Raji (cell line): ENCODE results near the gene CFAP100.

ENCODE experiments used
- POLR2A ChIP-seq: IDR thresholded peaks from 2 replicates; pipeline ENCODE4 v1.6.1; 2011; ENCODE audit warnings: low read depth, low read length, control low read depth; ENCODE audit not compliant: insufficient read depth

The CFAP100 gene

GRCh38 chr3:126394179-126394976 lies at the start of gene CFAP100:
TSS of gene CFAP100 (plus strand) at chr3:126394909. CDS start at chr3:126396001, 1,092 bp downstream.
- TF ChIP-seq POLR2A: no peak

DNA sequence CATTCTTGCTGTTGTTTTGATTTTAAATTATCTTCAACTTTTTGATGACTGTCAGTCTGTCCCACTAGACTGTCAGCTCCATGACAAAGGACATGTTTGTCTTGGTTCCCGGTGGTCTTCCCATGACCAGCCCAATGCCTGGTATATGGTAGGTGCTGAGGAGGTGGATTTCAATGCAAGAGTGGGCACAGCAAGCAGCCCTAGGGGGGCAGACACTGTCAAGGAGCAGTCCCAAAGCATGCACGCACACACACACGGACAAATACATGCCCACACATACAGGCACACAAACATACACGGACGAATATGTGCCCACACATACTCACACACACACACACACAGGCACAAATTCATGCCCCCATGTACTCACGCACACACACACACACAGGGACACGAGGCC lies 49.5 kb upstream of the CFAP100 start:
- TF ChIP-seq POLR2A: no peak

GRCh38 chr3:126345641-126346460 lies 48.9 kb upstream of the CFAP100 start:
- TF ChIP-seq POLR2A: no peak

GRCh38 chr3:126346466-126346865 lies 48.2 kb upstream of the CFAP100 start:
- TF ChIP-seq POLR2A: no peak

DNA sequence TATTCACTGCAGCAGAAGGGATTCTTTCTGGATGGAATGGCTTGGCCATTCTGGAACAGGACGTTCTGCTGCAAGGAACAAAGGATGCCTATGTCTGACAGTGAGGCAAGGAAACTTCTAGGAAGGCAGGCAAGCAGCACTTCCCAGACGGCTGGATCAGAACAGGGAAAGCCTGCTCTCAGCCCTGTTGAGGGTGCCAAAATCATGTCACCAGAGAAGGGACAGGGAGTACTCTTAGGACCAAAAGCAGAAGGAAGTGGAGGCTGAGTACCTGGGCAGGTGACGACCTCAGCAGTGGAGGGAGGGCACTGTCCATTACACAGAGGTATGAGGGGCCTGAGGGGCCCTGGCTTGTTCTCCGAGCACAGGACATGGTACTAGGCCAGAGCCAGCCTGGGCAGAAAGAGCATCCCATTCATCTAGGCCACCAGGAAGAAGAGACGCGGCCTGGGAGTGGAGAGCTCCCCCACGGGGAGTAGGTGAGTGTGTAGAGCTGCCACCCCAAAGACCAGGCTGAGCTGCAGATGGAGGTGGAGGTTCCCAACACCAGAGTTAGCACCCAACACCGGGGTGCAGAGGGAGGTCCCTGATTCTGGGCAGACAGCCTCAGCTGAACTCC lies 47.1 kb upstream of the CFAP100 start:
- TF ChIP-seq POLR2A: no peak

DNA sequence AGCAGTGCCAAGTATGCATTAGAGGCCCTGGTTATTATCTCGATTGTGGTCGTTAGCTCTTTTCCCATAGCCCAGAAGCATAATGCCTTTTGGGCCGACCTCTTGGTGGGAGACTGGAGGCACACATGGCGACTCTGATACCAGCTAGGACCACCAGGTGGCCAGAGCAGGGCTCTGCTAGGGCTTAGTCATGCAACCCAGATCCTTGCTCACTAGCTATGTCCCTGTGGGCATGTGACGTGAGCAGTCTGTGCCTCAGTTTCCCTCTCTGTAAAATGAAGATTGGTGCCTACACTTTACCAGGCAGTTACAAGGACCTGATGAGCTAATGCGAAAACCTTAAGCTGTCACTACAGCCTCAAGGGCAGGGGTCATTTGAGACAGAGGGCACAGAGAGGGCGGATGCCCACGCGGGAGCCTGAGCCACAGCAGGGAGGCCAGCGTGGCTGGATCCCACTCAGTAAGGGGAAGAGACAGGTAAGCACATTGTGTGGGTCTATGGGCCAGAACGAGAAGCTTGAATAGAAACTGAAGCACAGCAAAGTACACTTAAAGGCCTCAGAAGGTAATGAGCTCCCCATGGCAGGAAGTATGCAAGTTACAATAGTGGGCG lies 46.3 kb upstream of the CFAP100 start:
- no peak for TF ChIP-seq POLR2A

GRCh38 chr3:126349071-126349470 lies 45.6 kb upstream of the CFAP100 start:
- no peak for TF ChIP-seq POLR2A

GRCh38 chr3:126349611-126350501 lies 44.9 kb upstream of the CFAP100 start:
- TF ChIP-seq POLR2A: no peak

GRCh38 chr3:126350502-126351085 lies 44.1 kb upstream of the CFAP100 start:
- TF ChIP-seq POLR2A: no peak

- no peak for TF ChIP-seq POLR2A
These were observed 43.5 kb upstream of the CFAP100 start for GRCh38 chr3:126351086-126351770.

DNA sequence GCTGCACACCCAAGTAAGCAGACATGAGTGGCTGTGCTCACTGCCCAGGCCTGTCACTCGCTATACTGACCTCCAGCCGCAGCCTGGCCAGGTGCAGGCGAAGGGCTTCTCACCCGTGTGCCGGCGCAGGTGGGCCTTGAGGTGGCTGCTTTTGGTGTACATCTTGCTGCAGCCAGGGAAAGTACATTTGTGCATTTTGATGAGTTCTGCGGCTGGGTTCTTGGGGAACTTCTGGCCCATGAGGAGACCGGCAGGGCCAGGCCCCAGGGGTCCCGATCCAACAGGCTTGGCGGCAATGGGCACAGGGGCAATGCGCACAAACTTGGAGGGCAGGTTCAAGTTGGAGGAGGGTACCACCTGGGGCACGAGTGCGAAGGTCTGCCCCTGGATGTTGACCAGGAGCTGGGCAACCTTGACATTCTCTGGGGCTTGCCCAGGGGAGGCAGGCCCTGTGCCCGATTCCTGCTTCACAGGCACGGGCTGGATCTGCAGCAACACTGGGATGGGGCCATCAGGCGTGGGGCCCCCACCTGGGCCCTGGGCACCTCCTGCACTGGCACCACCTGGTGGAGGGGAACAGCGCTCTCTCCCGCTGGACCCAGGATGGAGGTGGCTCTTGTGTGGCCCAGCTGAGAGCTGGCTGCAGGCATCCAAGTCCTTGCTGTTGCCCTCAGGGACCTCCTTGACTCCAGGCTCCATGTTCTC lies 42.8 kb upstream of the CFAP100 start:
- no peak for TF ChIP-seq POLR2A

GRCh38 chr3:126352476-126353454 lies 41.9 kb upstream of the CFAP100 start:
- 0 out of 2 replicates have a peak, but pooled peaks have one; percentile 1 for TF ChIP-seq POLR2A
